ENCODE measurements around the gene ZNF219. TPM values are rescaled to one million over a fixed set of nuclear protein-coding genes. Genes with fewer than 3 reads are reported as not detected.

Gene ZNF219
- total RNA-seq, 1 experiment from 2014 or later = 84.5 TPM

DNA sequence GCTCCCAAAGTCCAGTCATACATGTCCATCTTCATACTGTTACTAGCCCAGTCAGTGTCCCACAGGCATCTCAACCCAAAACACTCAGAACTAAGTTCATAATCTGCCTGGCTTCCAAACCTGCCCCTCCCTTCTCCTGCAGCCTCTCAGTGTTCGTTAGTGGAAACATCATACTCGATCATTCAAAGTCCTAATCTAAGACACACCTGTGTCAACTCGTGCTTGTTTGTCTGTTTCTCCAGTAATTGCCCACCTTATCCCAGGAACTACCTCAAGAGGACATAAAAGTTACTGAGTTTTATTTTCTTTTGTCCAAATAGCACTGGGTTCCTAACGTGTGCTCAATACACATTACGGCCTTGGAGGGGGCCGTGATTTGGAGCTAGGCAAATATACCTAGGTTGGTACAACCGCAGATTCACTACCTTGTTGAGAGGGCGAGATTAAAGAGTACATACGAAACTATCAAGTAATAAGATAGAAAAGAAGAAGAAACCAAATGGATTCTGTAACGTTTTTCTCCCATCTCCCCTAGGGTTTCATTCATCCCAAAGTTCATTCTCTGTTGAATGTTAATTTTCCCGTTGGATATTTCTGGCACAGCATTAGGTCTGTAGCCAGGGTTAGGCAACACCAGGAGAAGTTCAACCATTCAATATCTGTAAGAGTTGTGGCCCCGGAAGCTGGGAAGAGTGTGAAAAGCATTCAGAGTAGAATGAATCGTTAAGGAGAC, 37.7 kb downstream of the ZNF219 start:
- TF ChIP-seq, protein P1, sequence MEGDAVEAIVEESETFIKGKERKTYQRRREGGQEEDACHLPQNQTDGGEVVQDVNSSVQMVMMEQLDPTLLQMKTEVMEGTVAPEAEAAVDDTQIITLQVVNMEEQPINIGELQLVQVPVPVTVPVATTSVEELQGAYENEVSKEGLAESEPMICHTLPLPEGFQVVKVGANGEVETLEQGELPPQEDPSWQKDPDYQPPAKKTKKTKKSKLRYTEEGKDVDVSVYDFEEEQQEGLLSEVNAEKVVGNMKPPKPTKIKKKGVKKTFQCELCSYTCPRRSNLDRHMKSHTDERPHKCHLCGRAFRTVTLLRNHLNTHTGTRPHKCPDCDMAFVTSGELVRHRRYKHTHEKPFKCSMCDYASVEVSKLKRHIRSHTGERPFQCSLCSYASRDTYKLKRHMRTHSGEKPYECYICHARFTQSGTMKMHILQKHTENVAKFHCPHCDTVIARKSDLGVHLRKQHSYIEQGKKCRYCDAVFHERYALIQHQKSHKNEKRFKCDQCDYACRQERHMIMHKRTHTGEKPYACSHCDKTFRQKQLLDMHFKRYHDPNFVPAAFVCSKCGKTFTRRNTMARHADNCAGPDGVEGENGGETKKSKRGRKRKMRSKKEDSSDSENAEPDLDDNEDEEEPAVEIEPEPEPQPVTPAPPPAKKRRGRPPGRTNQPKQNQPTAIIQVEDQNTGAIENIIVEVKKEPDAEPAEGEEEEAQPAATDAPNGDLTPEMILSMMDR (conservative IDR thresholded peaks at IDR 0.05) = no peak
- no peak overlapping the region for H2BK20ac ChIP-seq (ENCODE audit: low read depth, low read length, poor library complexity, severe bottlenecking)
- H3K4me2 ChIP-seq (ENCODE audit: insufficient read depth, insufficient read length, low read length) = no peak overlapping the region
- no peak overlapping the region for H2BK12ac ChIP-seq (ENCODE audit: insufficient read length, low read depth, low read length)
- no peak overlapping the region for H4K8ac ChIP-seq (replicated peaks; ENCODE audit: insufficient read length, low read depth, low read length)
- Mint-ChIP-seq H3K4me3 (no peak overlapping the region), H3K9me3 (no peaks in the 10 kb centered on the region), H3K27me3 (ENCODE audit: low read depth) (peaks cover 5% of the 10 kb centered on the region), H3K36me3 (ENCODE audit: insufficient read depth in 1 of 3, low read depth in 3 of 3) (no peaks in the 10 kb centered on the region), H3K4me1 (peaks cover 10 to 11% of the 10 kb centered on the region in 2 experiments), H3K27ac (no peak overlapping the region)
- no peaks in the 10 kb centered on the region for H3K9me3 ChIP-seq (ENCODE audit: control insufficient read depth, low read depth, low read length)
- H3K4ac ChIP-seq (ENCODE audit: low read depth, low read length) = no peak overlapping the region
- no peaks in the 10 kb centered on the region for H3K23me2 ChIP-seq (ENCODE audit: insufficient read length, low read depth, low read length, poor library complexity, severe bottlenecking)
- no peaks in the 10 kb centered on the region for H4K20me1 ChIP-seq (ENCODE audit: control insufficient read depth, insufficient read depth, insufficient read length)
- no peak for DNase-seq
- no CpG with 5 or more reads among the region's 13 CpGs for WGBS (ENCODE audit: extremely low coverage, insufficient read length, low lambda C conversion rate)
- no peak overlapping the region for H3K27ac ChIP-seq (ENCODE audit: insufficient read length, low read depth, low read length)
- H3K14ac ChIP-seq (ENCODE audit: insufficient read depth, low read length) = no peak overlapping the region
- H3K79me2 ChIP-seq (ENCODE audit: insufficient read depth, low read length) = no peaks in the 10 kb centered on the region
- no peak overlapping the region for H4K91ac ChIP-seq (ENCODE audit: insufficient read length, low read depth, low read length)
- H4K5ac ChIP-seq (ENCODE audit: insufficient read length, low read depth, low read length) = no peak overlapping the region
- no peak overlapping the region for H3K56ac ChIP-seq (ENCODE audit: insufficient read length, low read depth, low read length)
- H3K18ac ChIP-seq (ENCODE audit: insufficient read length, low read depth, low read length) = no peak overlapping the region
- no peak overlapping the region for H3K23ac ChIP-seq (ENCODE audit: insufficient read length, low read depth, low read length)
- H3K79me1 ChIP-seq (ENCODE audit: insufficient read depth, low read depth, low read length, poor library complexity, severe bottlenecking) = no peaks in the 10 kb centered on the region
- no peaks in the 10 kb centered on the region for H3K27me3 ChIP-seq (ENCODE audit: insufficient read depth, low read length)
- no peak overlapping the region for H3T11ph ChIP-seq (ENCODE audit: low read length)
- no peak overlapping the region for H2AK5ac ChIP-seq (ENCODE audit: insufficient read length, low read length)
- no peak overlapping the region for H2AFZ ChIP-seq (ENCODE audit: low read length)
- no peak overlapping the region for H2BK120ac ChIP-seq (ENCODE audit: low read depth, low read length, poor library complexity, severe bottlenecking)
- no peak overlapping the region for H2BK5ac ChIP-seq (ENCODE audit: insufficient read length, low read length)
- H2BK15ac ChIP-seq (ENCODE audit: low read depth, low read length) = no peak overlapping the region
- H3K4me1 ChIP-seq (ENCODE audit: insufficient read depth, low read length) = no peaks in the 10 kb centered on the region; the same call in 1 of the 2 replicates
- no peak overlapping the region for H3K9ac ChIP-seq (ENCODE audit: extremely low read depth, insufficient read length, low read length)

Data from H9 (cell line).